ENCODE measurements around the gene HMCES.
A peak's percentile ranks its signal among the peaks of the same experiment; 100 is the strongest.

HMCES gene

DNA sequence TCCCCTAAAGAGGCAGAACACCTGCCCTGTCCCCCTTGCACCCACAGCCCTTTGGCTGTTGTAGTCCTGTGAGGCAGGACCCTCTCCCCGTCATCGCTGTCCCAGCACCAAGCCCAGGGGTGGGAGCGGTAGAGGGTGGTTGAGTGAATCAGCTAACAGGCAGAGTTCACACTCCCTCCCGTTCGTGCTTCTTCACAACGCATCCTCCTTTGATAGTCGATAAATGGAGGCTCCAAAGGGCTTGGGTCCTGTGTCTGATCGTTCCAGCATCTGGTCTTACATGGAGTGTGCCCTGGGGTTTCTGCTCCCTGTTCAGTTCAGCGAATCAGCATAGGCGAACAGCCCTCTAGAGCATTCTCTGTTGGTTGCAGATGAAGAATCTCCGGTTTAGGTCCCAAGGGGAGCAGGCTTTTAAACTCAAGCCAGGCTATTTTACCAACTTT lies 820 bp upstream of the HMCES start:
- DNase-seq, result peak; percentile 48
- no peaks in the 10 kb centered on the region for H3K9me3 ChIP-seq
- peaks cover 40% of the 10 kb centered on the region for H3K36me3 ChIP-seq
- no peaks in the 10 kb centered on the region for H3K27me3 ChIP-seq
- TF ChIP-seq, protein P1, sequence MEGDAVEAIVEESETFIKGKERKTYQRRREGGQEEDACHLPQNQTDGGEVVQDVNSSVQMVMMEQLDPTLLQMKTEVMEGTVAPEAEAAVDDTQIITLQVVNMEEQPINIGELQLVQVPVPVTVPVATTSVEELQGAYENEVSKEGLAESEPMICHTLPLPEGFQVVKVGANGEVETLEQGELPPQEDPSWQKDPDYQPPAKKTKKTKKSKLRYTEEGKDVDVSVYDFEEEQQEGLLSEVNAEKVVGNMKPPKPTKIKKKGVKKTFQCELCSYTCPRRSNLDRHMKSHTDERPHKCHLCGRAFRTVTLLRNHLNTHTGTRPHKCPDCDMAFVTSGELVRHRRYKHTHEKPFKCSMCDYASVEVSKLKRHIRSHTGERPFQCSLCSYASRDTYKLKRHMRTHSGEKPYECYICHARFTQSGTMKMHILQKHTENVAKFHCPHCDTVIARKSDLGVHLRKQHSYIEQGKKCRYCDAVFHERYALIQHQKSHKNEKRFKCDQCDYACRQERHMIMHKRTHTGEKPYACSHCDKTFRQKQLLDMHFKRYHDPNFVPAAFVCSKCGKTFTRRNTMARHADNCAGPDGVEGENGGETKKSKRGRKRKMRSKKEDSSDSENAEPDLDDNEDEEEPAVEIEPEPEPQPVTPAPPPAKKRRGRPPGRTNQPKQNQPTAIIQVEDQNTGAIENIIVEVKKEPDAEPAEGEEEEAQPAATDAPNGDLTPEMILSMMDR (IDR thresholded peaks at IDR 0.05; ENCODE audit: low read depth, low read length), result no peak
- peak overlapping the region; percentile 94 for H3K4me3 ChIP-seq (ENCODE audit: low read depth, low read length)
- peaks cover 8% of the 10 kb centered on the region for H3K4me1 ChIP-seq

DNA sequence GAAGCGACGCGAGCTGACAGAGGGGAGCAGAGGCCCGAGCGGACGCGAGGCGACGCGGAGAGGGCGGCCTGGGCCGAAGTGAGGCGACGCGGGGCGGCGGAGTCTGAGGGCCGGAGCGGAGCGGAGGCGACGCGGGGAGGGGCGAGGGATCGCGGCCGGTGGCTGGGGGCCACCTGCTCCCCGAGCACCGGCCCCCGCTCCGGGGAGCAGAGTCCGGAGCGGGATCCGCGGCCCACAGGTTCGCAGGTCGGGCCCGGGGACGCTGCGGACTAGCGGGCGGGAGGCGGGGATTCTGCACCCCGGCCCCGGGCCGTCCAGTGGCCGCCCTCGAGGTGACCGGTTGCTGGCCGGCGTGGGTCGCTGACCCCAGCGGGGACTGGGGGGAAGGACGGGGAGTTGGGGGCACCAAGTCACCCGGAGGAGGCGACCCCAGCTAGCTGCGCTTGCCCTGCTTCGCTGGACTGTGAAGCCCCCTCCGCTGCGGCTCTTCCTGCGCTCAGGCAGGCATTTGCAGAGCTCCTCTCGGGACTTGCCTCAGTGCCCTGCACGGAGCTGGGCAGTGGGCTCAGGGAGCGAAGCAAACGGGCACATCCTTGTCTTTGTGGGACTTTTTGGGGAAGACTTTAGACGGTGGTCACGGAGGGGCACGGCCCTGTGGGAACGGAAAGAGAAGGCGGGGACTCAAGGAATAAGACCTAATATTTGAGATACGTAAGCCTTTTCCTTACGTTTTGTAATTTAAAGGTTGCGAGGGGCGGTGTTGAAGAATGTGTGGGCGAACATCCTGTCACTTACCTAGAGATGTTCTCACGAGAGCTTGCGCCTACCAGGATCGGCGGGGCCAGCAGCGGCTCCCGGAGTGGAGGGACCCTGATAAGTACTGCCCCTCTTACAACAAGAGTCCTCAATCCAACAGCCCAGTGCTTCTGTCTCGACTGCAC lies 566 bp downstream of the HMCES start:
- H3K27me3 ChIP-seq, result no peaks in the 10 kb centered on the region
- no peaks in the 10 kb centered on the region for H3K9me3 ChIP-seq
- H3K4me3 ChIP-seq (ENCODE audit: low read depth, low read length), result peak overlapping the region; percentile 94
- peaks cover 8% of the 10 kb centered on the region for H3K4me1 ChIP-seq
- TF ChIP-seq, protein P1 (IDR thresholded peaks at IDR 0.05; ENCODE audit: low read depth, low read length), result no peak
- peak; percentile 60 for DNase-seq
- H3K36me3 ChIP-seq, result peaks cover 31% of the 10 kb centered on the region

DNA sequence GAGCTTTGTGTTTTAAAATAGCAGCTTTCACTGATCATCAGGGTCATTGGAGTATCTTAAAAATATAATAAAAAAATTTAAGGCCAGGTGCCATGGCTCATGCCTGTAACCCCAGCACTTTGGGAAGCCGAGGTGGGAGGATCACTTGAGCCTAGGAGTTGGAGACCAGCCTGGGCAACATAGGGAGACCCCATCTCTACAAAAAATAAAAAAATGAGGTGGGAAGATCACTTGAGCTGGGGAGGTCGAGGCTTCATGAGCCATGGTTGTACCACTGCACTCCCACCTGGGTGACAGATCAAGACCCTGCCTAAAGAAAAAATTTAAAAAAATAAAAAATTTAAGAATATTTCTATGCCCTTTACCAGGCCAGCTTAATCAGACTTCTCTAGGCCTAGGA lies 1.5 kb downstream of the HMCES start:
- peaks cover 8% of the 10 kb centered on the region for H3K4me1 ChIP-seq
- peaks cover 21% of the 10 kb centered on the region for H3K36me3 ChIP-seq
- H3K4me3 ChIP-seq (ENCODE audit: low read depth, low read length), result peak overlapping the region; percentile 94
- no peaks in the 10 kb centered on the region for H3K27me3 ChIP-seq
- no peak for DNase-seq
- H3K9me3 ChIP-seq, result no peaks in the 10 kb centered on the region
- TF ChIP-seq, protein P1 (IDR thresholded peaks at IDR 0.05; ENCODE audit: low read depth, low read length), result no peak

DNA sequence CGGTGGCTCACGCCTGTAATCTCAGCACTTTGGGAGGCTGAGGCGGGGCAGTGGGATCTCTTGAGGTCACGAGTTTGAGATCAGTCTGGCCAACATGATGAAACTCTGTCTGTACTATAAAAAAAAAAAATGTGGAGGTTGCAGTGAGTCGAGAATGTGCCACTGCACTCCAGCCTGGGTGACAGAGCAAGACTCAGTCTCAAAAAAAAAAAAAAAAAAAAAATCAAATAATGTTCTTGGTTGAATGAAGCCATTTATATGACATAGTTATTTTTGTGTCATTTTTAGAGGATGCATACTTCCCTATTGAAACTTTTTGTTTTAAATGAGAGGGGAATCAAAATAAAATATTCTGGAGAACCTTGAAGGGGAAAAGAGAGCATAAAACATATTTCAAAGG lies 3.1 kb downstream of the HMCES start:
- H3K27me3 ChIP-seq, result no peaks in the 10 kb centered on the region
- TF ChIP-seq, protein P1 (IDR thresholded peaks at IDR 0.05; ENCODE audit: low read depth, low read length), result no peak
- H3K4me3 ChIP-seq (ENCODE audit: low read depth, low read length), result no peak overlapping the region
- peaks cover 8% of the 10 kb centered on the region for H3K4me1 ChIP-seq
- no peak for DNase-seq
- peaks cover 8% of the 10 kb centered on the region; the same call in 1 of the 2 replicates for H3K36me3 ChIP-seq
- no peaks in the 10 kb centered on the region for H3K9me3 ChIP-seq

DNA sequence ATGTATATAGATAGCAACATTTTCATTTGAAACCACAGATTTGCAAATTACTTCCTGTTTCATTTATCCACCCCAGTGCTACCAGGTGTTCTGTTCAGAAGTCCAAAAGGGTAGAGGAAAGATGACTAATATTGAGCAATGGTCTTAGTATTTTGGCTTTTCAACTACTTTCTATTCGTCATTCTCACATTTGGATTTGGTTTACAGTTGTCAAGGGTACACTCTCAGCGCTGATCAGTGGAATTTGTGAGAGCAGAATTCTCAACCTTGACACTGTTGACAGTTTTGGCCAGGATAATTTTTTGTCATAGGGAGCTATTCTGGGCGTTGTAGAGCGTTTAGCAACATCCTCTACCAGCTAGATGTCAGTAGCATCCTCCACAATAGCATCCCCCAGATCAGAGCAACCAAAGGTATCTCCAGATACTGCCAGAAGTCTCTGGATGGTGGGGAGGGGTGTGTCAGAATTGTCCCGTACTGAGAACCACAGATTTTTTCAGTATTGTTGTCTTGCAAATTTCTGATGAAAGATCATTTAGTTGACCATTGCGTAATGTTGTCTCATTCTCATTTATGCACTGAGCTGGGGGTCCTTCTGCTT lies 4.2 kb downstream of the HMCES start:
- H3K36me3 ChIP-seq, result 0 out of 2 replicates have a peak, but pooled peaks cover 1% of the 10 kb centered on the region
- H3K9me3 ChIP-seq, result no peaks in the 10 kb centered on the region
- no peak for DNase-seq
- no peak overlapping the region for H3K4me3 ChIP-seq (ENCODE audit: low read depth, low read length)
- peaks cover 6% of the 10 kb centered on the region for H3K4me1 ChIP-seq
- no peaks in the 10 kb centered on the region for H3K27me3 ChIP-seq
- TF ChIP-seq, protein P1 (IDR thresholded peaks at IDR 0.05; ENCODE audit: low read depth, low read length), result no peak

DNA sequence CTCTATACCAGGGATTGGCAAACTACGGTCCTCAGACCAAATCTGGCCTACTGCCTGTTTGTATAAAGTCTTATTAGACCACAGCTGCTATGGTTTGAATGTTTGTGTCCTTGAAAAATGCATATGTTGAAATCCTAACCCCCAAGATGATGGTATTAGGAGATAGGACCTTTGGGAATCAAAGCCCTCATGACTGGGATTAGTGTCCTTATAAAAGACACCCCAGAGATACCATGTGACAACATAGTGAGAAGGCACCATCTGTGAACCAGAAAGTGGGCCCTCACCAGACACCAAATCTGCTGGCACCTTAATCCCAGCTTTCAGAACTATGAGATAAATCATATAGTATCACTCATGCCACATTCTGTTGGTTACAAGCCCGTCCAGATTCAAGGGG lies 7.4 kb downstream of the HMCES start:
- Histone ChIP-seq H3K9me3 (no peaks in the 10 kb centered on the region), H3K4me3 (ENCODE audit: low read depth, low read length) (no peak overlapping the region), H3K27me3 (no peaks in the 10 kb centered on the region), H3K36me3 (peaks cover 13% of the 10 kb centered on the region), H3K4me1 (no peaks in the 10 kb centered on the region)
- TF ChIP-seq, protein P1 (IDR thresholded peaks at IDR 0.05; ENCODE audit: low read depth, low read length), result no peak
- no peak for DNase-seq

Measured in BE2C (cell line).